Fibroblast of upper back skin (primary cell): Measurements from ENCODE around the gene NR2F2.

Source experiments
- DNase-seq: peaks from one replicate; pipeline ENCODE4 v3.0.0-alpha.2; 2013

NR2F2 gene

DNA sequence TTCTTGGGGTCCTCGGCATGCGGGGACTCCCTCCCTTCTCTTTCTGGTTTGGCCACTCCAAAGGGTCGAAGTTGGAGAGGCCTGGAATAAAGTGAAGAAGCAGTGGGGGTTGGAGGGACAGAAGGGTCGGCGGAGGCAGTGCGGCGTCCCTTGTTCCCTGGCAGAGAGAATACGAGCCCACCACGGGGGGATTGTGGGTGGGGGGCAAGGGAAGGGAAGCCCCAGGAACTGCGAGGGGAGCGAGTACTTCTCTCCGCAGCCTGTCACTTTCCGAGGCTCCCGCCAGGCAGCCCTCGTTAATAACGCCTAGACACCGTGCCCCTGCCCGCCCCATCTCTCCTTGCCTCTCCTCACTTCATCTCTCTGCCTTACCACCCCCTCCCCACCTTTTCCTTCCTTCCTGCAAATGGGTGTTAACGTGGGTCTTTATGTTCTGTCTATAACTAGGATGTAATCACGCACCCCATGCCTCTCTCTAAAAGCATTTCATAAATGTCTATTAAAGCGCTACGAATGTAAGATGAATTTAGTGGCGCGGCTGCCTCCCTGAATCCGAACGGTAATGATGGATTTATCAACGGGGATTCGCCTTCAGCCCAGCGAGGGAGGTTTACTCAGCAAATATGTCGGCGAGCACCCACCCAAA lies 13.7 kb downstream of the NR2F2 start:
- no peak for DNase-seq

DNA sequence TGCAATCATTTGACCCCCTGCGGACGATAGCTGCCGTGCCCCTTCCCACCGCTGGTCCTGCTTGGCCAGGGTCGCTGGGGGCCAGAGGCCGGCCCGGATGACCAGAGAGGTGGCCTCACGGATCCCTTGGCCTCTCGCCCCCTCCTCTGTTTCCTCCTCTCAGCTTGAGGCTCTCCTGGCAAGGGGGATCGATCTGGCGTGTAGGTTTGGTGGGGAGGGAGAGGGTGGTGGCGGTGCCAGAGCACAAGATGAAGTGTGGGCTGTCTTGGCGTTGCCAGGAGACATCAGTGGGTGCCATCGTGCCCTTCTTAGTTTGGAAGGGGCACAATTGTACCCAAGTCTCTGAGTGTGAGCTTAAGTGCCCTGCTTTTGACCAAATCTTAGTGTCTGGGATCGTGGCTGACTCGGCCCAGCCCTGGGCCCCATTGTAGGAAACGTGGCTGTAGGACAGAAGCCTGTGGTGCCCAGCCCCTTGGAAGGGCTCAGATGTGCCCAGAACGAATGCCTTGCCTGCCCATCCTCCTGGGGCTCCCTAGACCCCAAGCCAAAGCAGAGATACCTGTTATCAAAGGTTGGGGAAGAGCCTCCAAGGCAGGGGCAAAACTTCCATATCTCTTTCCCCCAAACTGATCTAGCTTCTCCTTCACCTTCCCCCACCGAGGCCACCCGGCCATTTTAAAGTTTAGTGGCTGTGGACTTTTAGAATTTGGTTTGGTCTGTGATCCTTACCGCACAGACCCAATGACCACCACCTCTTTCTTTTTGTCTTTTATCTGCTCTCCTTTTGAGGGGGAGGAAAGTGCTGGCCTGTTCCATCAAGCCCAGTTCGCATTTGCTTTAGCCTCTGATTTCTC lies 14.4 kb downstream of the NR2F2 start:
- no peak for DNase-seq

DNA sequence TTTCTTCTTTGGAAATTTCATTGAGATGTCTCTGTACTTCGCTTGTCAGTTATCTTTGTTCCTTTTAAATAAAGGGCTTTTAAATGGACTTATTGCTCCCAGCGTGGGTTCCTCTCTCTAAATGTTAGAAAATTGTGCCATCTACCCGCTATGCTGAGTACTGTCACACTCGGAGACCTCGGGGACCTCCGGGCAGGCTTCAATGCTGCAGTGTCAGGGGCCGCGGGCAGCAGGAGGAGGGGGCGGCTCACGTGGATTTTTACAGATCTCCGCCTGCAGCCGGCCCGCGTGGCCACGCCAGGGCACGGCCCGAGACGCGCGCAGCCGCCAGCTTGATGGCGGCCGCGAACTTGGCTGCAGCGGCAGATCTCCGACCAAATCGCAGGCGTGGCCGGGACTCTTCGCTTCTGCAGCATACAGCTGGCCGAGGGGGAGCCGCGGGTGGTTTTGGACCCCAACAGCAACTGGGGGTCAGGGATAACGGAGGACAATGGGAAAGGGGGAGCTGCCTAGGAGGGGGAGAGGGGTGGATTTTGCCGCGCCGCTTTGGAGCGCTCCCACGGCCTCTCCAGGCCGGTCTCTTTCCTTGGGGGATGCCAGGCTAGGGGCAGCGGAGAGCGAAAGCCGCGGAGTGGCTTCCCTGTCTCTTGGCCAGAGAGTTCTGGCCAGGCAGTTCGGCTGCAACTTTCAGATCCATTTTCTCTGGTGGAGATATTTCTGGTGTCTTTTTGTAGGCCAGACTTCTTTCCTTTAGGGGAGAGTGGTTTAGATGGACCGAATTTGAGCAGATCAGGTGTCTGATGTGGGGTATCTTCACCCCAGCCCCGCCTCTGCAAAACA lies 15.3 kb downstream of the NR2F2 start:
- peak; percentile 77 for DNase-seq

DNA sequence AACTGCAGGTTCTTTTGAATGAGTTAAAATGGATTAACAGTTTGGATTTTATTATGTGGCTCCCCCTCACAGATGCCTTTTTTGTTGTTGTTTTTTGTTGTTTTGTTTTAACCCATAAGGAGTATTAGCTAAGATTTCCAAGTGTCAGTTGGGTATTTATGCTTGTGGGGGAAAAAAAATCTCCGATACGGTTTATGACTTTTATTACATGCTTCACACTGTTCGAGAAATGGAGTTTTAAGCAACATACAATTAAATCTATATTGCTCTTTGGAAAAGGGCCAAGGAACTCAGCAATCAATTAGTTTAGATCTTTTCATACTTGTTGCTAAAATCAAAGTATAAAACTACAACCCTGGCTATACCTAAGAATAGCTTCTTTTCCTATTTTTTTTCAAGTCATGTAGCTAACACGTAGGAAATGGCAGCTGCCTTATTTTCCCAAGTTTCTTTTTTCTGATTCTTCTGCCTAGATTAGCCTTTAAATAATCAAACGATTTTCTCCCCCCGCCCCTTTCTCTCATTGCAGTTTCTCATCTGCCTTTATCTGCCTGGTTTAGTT lies 16.0 kb downstream of the NR2F2 start:
- no peak for DNase-seq

DNA sequence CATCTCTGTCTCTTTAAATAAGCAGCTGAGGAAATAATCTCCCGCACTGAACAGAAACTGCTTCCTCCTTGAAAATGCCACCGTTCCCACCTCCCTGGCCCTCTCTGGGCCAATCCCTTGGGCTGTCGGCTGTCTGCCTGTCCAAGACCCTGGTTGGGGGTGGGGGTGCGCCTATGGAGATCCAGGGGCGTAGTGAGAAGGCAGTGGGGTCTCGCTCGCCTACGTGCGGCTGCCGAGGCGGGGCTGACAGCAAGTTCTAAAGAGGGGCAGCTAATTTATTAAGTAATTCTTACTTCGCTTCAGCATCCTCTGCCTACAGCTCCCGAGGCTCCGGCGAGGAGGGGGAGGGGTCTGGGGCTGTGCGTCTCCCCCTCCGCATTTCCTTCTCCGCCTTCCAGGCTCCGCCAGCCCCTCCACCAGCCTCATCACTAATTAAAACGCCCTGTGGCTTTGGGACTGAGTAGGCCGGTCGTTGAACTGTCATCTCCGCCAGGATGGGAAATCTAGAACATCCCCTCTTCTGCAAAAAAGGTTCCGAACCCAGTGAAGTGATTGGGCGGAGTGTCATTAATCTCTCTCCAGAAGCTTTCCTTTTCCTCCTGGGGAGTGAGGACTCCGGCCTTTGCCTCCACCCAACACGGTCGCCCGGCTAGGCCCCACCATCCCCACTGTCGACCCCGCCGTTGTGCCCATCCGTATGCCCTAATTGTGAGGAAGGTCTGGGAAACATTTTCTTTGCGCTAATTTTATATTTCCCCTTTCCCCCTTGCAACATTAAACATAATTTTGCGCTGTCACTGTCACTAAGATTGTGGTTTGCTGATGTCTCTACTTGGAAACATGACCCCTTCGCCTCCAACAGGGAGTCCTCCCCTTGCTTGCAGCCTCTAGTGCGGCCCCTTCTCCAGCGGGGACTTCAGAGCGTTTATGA lies 16.9 kb downstream of the NR2F2 start:
- DNase-seq, result no peak

DNA sequence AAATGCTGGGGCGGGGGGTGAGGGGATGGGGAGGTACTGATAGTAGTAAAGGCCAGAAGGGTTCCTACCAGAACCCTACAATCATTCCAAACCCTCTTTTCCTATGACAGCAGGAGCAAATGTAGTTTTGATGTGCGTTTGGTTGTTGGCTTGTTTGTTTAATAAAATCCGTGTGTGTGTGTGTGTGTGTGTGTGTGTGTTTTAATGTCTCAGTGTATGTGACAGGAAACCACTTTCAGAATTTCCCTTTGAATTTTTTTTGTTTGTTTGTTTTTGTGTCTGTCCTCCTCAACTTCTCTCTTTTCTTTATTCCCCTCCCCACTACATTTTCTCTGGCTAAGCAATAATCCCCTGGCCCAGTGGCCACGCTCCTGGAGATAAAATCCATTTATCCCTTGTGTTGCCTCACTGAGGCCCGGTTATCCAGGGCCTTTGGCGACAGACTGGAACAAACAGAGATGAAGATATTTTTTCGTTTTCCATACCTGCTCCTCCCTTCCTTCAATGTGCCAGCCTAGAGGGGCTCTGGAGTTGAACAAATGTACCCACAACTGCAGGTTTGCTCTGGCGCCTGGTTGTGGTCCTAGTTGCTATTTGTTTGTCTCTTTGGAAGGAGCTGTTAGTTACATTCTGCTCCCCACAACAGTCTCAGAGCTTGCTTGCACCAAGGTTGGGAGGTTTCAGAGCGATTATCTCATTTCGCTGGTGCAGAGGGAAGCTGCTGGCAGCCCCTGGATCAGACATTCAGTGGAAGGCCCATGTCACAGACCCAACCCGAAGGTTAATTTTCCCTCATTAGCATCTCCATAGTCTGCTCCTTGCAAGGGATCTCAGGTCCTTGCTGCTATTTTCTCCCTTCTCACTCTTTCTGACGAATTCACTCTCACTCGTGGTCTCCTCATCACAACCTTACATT lies 17.9 kb downstream of the NR2F2 start:
- DNase-seq, result no peak

DNA sequence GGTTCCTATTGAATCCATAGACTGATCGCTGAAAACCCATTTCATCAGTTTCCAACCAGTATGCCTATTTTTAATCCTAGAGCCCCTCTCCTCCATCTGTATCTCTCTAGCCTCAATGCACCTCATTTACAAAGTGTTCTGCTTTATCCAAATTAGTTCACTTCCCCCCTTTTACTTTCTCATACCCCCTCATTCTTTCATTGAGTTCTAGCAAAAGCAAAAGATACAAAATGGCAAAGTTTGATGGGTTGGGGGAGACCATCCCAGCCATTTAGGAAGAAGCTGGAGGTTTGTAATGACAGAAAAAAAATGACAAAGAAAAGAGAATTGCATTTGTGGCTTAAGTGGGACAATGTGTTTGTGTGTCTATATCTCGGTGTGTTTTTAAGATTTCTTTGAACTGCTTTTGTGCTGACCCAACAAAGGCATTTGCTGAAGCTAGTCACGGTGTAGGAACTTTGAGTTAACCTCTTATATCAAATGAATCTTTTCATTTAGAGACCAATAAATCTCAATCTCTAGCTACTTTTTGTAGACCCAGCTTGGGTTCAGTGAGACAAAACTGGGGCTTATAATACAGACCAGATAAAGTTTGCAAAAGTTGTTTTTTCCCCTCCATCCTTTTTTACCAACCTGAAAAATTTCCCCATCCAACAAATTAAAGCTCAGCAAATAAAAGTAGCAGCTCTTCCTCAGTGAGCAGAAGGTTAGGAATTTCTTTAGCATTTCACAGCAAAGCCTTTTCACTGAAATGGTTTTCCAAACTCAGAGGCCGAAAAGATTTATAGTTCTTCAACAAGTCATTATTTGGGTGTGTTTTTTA lies 18.7 kb downstream of the NR2F2 start:
- no peak for DNase-seq

DNA sequence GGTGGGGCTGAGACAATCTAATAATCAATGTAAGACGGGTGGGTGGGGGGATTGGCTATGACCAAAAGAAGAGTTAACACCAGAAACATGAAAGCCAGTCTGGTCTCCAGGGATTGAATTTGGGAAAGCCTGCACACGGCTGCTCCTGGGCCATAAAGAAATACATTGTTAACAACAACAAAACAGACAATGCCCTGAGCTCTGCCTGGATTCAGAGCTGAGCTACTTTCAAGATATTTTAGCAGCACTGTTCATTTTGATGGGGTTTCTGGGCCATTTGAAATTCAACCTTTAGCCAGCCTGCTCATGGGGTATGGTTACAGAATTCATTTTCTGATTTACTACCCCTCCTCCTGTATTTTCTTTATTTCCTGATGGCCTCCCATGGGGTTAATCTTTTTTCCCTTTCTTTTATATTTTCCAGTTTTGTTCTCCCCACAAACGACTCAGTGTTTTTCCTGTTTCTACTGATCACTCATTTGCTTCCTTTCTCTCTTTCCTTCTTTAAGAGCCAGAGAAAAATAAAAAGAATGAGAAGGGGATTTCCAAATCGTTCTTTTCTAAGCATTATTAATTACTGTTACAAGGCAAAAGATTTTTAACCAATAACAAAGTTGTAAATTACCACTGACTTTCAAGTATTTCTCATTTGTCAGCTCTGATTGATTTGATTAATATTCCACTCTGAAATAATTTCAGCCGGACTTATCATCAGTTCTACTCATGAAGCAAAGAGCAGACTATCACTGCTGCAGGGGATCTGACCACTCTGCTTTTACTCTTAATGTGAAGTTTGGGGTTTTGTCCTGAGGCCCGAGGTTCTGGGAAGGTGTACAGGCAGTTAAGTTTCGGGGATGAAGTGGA lies 19.6 kb downstream of the NR2F2 start:
- no peak for DNase-seq

DNA sequence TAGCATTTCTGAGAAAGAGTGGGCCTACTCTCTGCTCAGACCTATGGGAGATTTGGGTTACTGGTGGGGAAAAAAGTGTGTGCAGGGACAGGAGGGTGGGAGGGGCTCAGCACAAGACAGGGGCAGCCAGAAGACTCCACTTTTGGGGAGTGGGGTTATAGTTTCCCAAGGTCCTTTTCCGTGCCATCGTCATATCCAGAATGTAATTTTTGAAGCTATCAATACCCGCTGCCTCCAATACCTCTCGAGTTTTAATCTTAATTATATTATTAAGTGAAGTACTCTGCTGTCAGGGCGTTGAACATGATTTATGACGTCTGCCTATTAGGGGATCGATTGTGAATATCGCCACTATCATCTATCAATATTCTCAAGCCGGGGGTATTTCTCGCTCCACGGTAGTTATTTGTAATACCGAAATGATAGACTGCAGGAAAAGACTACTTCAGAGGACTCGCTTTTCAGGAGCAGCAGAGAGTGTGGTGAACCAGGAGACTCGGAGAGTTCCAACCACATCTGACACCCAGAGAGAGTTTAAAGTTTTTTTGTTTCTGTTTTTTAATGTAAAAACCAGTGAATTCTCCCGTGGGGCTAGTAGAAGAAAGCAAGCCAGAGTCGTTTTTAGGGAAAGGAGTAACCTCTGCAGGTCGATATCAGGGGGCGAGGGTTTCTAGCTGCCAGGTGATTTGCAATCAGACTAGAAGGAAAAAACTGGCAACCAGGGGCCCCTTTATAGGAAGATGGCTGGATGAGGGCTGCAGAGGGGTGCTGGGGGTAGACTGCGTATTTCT lies 20.6 kb downstream of the NR2F2 start:
- DNase-seq, result no peak

DNA sequence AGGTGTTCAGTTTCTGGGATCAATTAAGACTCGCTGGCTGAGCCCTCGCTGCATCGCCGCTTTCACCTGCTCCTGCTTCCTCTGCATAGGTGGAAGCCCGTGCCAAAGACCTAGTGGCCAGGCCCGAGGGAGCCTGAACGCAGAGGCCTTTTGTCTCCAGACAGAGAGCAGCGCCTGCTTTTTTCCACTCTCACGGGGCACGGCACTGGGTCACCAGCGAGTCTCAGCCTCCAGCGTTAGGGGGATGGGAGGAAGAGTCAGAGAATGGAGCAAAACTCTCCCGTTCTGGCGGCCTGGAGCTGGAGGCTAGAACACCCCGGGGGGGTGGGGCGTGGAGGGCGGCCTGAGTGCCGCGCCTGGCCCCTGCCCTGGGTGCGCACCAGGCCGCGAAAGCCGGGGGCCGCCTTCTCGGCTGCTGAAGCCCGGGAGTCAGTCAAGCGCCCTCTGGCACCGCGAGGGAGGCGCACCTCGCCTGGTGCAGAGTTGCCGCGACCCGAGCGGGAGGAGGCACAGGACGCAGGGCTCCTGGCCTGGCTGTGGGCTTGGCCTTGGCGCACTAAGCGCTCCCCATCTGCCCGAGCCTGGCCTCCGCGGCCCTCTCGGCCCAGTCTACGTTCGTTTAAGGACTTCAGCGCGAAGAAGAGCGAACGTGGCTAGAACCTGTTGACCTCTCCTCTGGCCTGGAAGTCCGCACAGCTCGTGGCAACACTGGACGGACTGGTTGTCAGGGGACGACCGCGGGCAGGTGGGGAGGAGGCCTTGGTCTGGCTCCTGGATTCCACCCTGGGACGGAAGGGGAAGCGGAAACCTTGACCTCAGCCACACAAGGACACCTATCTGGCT lies 21.5 kb downstream of the NR2F2 start:
- DNase-seq, result no peak

DNA sequence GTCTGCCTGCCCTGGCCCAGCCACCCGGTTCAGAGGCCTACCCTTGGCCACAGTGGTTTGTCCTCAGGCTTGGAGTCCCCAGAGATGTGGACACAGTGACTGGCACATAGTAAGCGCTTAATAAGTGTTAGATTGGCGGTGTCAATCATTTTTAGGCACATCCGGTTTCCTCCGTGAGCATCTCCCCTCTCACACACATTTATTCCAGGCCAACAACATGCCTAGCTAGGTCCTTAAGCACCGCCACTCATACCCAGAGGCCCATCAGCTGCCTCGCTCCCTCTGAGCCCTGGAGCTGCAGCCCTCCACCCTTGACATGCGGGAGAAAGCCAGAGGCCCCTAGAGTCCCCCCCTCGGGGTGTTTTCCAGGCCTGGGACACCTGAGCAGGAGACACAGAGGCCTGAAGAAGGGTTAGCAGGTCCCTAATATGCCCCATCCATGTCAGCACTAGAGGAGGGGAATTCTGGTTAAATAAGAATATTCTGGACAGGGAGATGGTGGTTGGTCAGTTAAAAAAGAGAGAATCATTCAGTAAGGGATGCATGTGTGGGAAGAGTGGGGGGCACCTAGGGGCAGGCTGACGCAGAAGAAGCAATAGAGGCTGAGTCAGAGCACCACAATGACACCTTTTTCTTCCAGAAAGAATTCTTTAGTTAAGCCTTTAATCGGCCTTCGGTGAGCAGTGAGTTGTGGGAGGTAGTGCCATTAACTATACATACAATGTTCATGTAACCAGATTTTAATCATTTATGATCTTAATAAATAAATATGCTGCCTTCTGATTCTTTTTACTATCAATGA lies 22.3 kb downstream of the NR2F2 start:
- no peak for DNase-seq

DNA sequence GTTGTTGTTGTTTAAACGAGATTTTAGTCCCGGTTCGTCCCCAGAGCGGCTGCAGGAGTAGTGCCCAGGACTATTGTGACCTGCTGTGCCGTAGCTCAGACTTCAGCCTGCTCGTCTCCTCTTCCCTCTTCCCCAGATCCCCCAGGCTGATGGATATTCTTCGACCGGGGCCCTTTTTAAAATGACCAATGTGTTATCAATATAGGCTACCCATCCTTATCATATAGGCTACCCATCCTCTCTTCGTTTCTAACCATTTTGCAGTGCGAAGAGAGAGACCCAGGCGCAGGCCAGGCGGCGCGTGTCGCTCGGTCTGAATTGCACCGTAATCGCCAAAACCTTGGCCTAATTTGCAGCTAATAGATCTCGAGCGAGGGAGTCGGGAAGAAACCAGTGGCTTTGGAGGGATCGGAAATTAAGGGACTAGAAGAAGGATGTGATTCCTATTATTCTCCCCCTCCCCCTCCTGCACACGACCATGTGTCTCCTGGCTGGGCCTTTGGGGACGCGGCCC lies 23.0 kb downstream of the NR2F2 start:
- no peak for DNase-seq

DNA sequence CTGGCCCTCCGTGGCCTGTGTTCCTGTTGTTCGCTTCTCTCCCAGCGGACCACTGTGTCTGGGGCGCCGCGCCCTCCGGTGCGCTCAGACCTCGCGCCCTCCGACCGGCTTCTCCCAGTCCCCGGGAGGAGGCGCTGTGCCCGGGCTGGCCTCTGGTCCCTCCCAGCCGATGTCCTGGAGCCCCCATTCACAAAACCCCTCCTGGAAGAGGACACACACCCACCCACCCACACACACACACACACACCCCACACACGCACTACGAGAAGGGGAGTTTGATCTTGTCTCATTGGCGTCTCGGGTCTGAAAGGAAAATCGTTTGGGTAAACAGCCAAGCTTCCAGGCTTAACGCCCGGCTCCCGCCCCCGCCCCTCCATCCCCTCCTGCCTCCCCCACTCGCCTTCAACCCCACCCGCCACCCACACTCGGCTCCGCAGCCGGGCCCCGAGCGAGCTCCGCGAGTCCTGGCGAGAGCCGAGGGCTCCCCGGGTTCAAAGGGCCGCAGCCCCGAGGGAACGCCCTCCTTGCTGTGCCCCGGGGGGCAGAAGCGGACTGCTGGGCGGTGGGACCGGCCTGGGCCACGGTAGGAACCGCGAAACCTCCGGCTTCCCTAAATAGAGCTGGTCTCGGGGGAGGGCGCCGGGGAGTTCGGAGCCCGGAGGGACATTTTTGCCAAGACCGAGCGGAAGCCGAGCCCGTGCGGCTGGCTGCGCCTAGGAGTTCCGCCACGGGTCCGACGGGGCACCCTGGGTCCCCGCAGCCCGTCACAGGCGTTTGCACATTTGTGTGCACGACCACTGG lies 23.6 kb downstream of the NR2F2 start:
- DNase-seq, result peak; percentile 46

DNA sequence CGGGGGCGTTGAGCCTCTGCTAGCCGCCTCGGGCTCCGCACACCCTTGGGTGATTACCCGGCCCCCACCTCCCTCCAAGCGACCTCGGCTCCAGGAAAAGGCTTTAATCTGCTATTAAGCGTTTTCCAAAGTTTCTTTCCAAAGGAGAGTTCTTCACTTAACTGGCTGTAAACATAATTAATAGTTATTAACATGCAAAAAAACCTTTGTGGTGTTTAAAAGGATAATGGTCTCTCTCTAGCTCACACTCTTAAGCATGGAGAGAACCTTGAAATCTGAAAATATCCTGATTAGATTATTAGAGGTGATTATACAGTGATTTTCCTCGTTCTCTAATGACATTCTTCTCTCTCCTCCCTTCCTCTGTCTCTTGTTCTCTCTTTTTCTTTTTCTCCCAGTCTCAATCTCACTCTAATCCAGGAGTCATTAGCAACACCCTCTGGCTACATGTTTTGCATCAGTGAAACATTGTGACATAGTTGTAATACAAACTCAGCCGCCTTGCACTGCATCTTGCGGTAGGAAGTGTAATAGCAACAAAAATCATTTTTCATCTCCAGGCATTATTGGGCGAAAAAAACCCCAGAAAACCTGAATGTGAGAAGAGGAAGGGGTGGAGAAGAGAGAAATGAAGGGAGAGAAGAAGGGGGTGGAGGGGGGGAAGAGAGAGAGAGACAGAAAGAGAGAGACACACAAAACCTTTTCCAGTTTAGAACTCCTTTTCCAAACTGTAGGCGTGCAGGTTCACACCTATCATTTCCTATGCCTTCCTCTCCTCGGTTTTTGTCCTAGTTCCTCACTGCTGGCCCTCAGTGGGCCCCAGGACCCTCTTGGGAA lies 24.4 kb downstream of the NR2F2 start:
- peak; percentile 80 for DNase-seq
